Measurements from ENCODE around the gene ZNF302. TPM values are rescaled to one million over a fixed set of nuclear protein-coding genes. Genes with fewer than 3 reads are reported as not detected.
A peak's percentile ranks its signal among the peaks of the same experiment; 100 is the strongest.

ZNF302 gene
- total RNA-seq, result 42.0 TPM

DNA sequence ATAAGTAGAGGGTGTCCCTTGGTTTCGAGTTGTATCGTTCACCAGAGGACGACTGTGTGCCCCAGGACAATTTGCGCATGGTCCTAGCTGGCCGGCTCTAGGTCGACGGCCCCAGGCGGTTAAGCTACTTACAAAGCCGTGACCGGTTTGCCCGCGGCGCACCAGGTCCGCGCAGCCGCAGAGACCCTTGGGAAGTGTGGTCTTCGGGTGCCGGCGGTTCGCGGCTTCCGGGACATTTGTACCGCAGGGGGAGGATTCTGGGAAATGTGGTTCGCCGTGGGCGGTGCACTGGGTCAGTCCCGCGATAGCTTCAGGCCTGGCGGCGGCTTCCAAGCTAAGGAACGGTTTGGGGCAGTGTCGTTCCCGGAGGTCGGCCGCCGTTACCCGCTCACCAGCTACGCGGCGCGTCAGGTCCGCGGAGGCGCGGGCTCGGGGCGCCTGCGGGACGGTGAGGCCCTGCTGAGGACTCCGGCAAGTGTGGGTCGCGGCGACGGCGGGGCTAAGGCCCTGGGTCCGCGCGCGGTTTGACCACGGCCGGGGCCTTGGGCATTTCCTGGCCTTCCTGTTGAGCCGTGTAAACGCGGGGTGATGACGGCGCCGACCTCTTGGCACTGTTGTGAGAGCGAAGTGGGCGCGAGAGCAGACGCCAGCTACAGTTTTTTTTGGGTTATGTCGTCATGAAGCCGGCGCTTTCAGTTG lies at the start of gene ZNF302:
Gene ZNF302 (plus strand): TSS at position 293 of the 699 bp plus-strand sequence. CDS start 1,127 bp downstream, outside the sequence.
- Histone ChIP-seq H3K36me3 (peaks cover 22 to 39% of the 10 kb centered on the region in 2 donors), H3K4me3 (peak within 1 kb of the TSS; percentile 83 to 85), H3K9me3 (peaks cover 18 to 34% of the 10 kb centered on the region in 2 donors), H3K4me1 (peaks cover 0 to 9% of the 10 kb centered on the region in 2 donors), H3K27ac (peak within 1 kb of the TSS; percentile 99), H3K27me3 (no peaks in the 10 kb centered on the region)
- TF ChIP-seq, protein P1, sequence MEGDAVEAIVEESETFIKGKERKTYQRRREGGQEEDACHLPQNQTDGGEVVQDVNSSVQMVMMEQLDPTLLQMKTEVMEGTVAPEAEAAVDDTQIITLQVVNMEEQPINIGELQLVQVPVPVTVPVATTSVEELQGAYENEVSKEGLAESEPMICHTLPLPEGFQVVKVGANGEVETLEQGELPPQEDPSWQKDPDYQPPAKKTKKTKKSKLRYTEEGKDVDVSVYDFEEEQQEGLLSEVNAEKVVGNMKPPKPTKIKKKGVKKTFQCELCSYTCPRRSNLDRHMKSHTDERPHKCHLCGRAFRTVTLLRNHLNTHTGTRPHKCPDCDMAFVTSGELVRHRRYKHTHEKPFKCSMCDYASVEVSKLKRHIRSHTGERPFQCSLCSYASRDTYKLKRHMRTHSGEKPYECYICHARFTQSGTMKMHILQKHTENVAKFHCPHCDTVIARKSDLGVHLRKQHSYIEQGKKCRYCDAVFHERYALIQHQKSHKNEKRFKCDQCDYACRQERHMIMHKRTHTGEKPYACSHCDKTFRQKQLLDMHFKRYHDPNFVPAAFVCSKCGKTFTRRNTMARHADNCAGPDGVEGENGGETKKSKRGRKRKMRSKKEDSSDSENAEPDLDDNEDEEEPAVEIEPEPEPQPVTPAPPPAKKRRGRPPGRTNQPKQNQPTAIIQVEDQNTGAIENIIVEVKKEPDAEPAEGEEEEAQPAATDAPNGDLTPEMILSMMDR (IDR thresholded peaks at IDR 0.05), result no peak
- peak; percentile 86 to 98 for DNase-seq (ENCODE audit: low spot score in 2 of 2)
- intact Hi-C loops (cut with DNase I), result loop anchor here (1.0 to 10.0 kb wide), 4 partner anchors 57 to 967 kb away; partner anchors contain the start of genes COX6B1, ETV2, TMEM147 and ZNF181

DNA sequence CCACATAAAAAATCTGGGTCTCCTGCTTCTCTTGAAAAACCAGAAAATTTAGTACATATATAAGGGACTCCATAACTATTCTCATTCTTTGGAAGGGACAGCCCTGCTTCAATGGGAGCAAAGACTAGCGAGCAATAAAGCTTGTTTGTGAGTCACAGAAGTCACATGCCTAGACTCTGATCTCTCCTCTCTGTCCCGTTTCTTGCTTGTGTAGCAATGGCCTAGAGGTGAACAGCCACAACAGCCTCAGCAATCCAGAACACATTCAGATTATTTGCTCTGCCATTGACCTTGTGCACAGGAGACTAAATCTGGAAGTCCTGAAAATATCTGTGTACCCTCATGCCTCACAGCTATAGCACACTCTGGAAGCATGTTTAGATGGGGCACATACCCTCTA lies 43.7 kb upstream of the ZNF302 start:
- Histone ChIP-seq H3K9me3 (peaks cover 7 to 47% of the 10 kb centered on the region in 2 donors), H3K4me1 (no peaks in the 10 kb centered on the region), H3K27ac (no peak overlapping the region), H3K27me3 (no peaks in the 10 kb centered on the region), H3K36me3 (no peaks in the 10 kb centered on the region), H3K4me3 (no peak overlapping the region)
- no peak for DNase-seq (ENCODE audit: low spot score in 2 of 2)
- TF ChIP-seq, protein P1 (IDR thresholded peaks at IDR 0.05), result no peak
- intact Hi-C loops (cut with DNase I), result no loop called here

DNA sequence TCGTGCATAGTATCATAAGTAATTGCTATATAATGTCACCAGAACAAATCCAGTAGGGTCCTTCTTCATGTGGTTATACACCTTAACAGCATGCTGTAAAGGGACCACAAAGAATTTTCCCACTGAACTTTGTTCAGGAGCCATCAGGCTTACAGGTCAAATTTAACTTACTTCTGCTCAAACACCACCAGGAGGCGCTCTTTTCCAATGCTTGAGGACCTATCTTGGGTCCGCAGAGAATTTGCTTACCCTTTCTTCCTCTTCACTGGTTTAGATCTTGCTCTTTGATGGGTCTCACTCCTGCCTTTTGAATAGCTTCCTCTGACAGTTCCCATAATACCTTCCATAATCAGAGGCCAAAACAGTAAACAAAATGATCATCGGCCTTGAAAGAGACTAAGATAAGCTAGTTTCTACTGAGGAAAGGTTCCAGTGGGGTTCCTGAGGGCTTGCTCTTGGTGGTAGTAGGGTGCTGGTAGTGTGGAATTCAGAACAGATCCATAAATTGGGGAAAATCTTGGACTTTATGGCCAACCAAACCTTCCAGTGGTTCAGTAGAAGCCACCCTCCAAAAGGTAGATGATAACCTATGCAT lies 37.9 kb upstream of the ZNF302 start:
- TF ChIP-seq, protein P1 (IDR thresholded peaks at IDR 0.05), result peak; percentile 43 to 77 (median 48)
- Histone ChIP-seq H3K36me3 (no peaks in the 10 kb centered on the region), H3K27ac (no peak overlapping the region), H3K4me1 (no peaks in the 10 kb centered on the region), H3K4me3 (no peak overlapping the region), H3K27me3 (no peaks in the 10 kb centered on the region), H3K9me3 (peaks cover 7 to 12% of the 10 kb centered on the region in 2 donors)
- DNase-seq (ENCODE audit: low spot score in 2 of 2), result no peak
- intact Hi-C loops (cut with DNase I), result loop anchor here (1.0 kb wide), 1 partner anchor 73 kb away; no protein-coding TSS in a partner anchor

DNA sequence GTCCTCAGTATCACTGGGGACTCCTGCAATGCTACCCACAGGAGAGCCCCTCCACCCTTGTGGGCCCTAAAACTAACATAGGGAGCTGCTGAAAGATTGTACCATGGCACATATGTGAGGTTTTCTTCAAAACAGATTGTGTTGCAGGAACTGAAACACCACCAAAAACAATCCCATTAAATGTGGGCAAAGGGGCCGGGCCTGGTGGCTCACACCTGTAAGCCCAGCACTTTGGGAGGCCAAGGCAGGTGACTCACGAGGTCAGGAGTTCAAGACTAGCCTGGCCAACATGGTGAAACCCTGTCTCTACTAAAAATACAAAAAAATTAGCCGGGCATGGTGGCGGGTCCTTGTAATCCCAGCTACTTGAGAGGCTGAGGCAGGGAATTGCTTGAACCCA lies 35.2 kb upstream of the ZNF302 start:
- TF ChIP-seq, protein P1 (IDR thresholded peaks at IDR 0.05), result no peak
- no peak for DNase-seq (ENCODE audit: low spot score in 2 of 2)
- H3K9me3 ChIP-seq, result no peaks in the 10 kb centered on the region
- H3K27me3 ChIP-seq, result no peaks in the 10 kb centered on the region
- intact Hi-C loops (cut with DNase I), result no loop called here
- H3K27ac ChIP-seq, result no peak overlapping the region
- no peak overlapping the region for H3K4me3 ChIP-seq
- no peaks in the 10 kb centered on the region for H3K4me1 ChIP-seq
- no peaks in the 10 kb centered on the region for H3K36me3 ChIP-seq

DNA sequence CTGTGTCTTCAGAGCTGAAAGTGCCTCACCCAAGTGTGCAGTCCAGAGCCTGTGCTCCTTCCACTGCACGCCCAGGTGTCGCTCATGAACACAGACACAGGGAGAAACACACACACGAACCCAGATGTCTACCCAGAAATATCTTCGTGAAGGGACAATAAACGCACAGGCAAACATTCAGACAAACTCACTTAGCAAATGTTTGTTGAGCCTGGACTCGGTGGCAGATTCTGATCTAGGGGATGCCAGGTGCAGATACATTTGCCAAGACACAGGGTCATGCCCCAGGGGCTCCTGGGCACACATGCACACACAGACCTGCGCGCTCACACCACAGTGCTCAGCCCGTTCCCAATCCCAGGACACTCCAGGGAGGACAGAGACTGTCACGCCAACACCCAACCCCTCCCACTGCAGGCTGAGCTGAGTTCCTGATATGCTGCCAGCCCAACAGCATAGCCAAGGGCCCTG lies 32.5 kb upstream of the ZNF302 start:
- Histone ChIP-seq H3K36me3 (no peaks in the 10 kb centered on the region), H3K27me3 (no peaks in the 10 kb centered on the region), H3K9me3 (no peaks in the 10 kb centered on the region), H3K27ac (no peak overlapping the region), H3K4me1 (no peaks in the 10 kb centered on the region), H3K4me3 (no peak overlapping the region)
- TF ChIP-seq, protein P1 (IDR thresholded peaks at IDR 0.05), result no peak
- no peak for DNase-seq (ENCODE audit: low spot score in 2 of 2)
- intact Hi-C loops (cut with DNase I), result no loop called here
